Spinal cord (tissue), 10 donors: Measurements from ENCODE around the gene CORO1C. TPM values are rescaled to one million over a fixed set of nuclear protein-coding genes. Genes with fewer than 3 reads are reported as not detected.

Source experiments
- DNase-seq, 6 donors: peaks; one replicate each; pipeline versions ENCODE4 v3.0.0 to v3.0.0-alpha.2; 2013 to 2015; ENCODE audit warnings: low spot score in 6 of 6, low read depth in 4 of 6
- H3K27ac ChIP-seq: one replicate; pipeline ENCODE4 v1.5.1; 2013; ENCODE audit warnings: low read depth, low read length, control low read depth
- H3K27me3 ChIP-seq: one replicate; pipeline ENCODE4 v1.6.1; 2013; ENCODE audit warnings: low read length; ENCODE audit not compliant: control insufficient read depth, insufficient read depth
- H3K36me3 ChIP-seq: one replicate; pipeline ENCODE4 v1.6.1; 2013; ENCODE audit warnings: low read length; ENCODE audit not compliant: control insufficient read depth, insufficient read depth
- H3K4me1 ChIP-seq: one replicate; pipeline ENCODE4 v1.6.1; 2013; ENCODE audit warnings: low read length; ENCODE audit not compliant: control insufficient read depth, insufficient read depth
- H3K4me3 ChIP-seq: one replicate; pipeline ENCODE4 v1.5.1; 2013; ENCODE audit warnings: low read depth, low read length, control low read depth
- H3K9me3 ChIP-seq: one replicate; pipeline ENCODE4 v1.6.1; 2013; ENCODE audit warnings: low read length; ENCODE audit not compliant: control insufficient read depth, insufficient read depth
- WGBS: methylation state at CpG from one replicate; pipeline ENCODE4 v1.1.5; 2013; ENCODE audit warnings: missing lambda C conversion rate; ENCODE audit not compliant: insufficient coverage; 5-methylcytosine and 5-hydroxymethylcytosine counted together
- polyA plus RNA-seq, 2 donors: library from polyadenylated mRNA; unstranded; fragments of 120-200 nt; gene quantifications; one replicate each; pipeline ENCODE4 v1.2.1, GENCODE V29; 2013; ENCODE audit not compliant: insufficient read length in 2 of 2
- total RNA-seq, 2 donors: library from RNA; depleted of rRNA in 1 of 2; stranded (reverse); fragments of 120-200 nt in 1 of 2; fragments of >200 nt in 1 of 2; gene quantifications; one replicate each; pipeline versions ENCODE4 v1.2.3 to v1.2.4, GENCODE V29; 2013 to 2014
- donor health status: healthy.

The CORO1C gene
- total and polyA plus RNA-seq, 4 donors: 66.1 to 133 (median 89.6) TPM

GRCh38 chr12:108683906-108684556 is 47.3 kb downstream of the CORO1C start:
- DNase-seq: no peak

GRCh38 chr12:108681317-108681716 is 50.0 kb downstream of the CORO1C start:
- Histone ChIP-seq H3K4me1 (no peaks in the 10 kb centered on the region), H3K27me3 (no peaks in the 10 kb centered on the region), H3K9me3 (no peaks in the 10 kb centered on the region), H3K36me3 (no peaks in the 10 kb centered on the region), H3K4me3 (no peak overlapping the region), H3K27ac (no peak overlapping the region)
- WGBS: no CpG with 5 or more reads among the region's 1 CpG
- no peak for DNase-seq

More at GRCh38 chr12:108683906-108684556, 47.3 kb downstream of the CORO1C start:
- WGBS: no CpG with 5 or more reads among the region's 4 CpGs
- H3K27ac ChIP-seq: no peak overlapping the region
- peaks cover 10% of the 10 kb centered on the region for H3K4me1 ChIP-seq
- H3K9me3 ChIP-seq: no peaks in the 10 kb centered on the region
- no peaks in the 10 kb centered on the region for H3K36me3 ChIP-seq
- H3K4me3 ChIP-seq: no peak overlapping the region
- no peaks in the 10 kb centered on the region for H3K27me3 ChIP-seq

- Histone ChIP-seq H3K4me3 (no peak overlapping the region), H3K27ac (no peak overlapping the region), H3K36me3 (no peaks in the 10 kb centered on the region), H3K27me3 (no peaks in the 10 kb centered on the region), H3K4me1 (no peaks in the 10 kb centered on the region), H3K9me3 (no peaks in the 10 kb centered on the region)
- DNase-seq: no peak
- WGBS: no CpG with 5 or more reads among the region's 1 CpG
These were observed 52.1 kb downstream of the CORO1C start for GRCh38 chr12:108679106-108679681.

- Histone ChIP-seq H3K27me3 (no peaks in the 10 kb centered on the region), H3K4me1 (no peaks in the 10 kb centered on the region), H3K36me3 (no peaks in the 10 kb centered on the region), H3K27ac (no peak overlapping the region), H3K9me3 (no peaks in the 10 kb centered on the region), H3K4me3 (no peak overlapping the region)
- DNase-seq: no peak
- WGBS: 89% methylated on average over 3 of the region's 9 CpGs
These were observed 53.1 kb downstream of the CORO1C start for GRCh38 chr12:108678104-108678730.

DNA sequence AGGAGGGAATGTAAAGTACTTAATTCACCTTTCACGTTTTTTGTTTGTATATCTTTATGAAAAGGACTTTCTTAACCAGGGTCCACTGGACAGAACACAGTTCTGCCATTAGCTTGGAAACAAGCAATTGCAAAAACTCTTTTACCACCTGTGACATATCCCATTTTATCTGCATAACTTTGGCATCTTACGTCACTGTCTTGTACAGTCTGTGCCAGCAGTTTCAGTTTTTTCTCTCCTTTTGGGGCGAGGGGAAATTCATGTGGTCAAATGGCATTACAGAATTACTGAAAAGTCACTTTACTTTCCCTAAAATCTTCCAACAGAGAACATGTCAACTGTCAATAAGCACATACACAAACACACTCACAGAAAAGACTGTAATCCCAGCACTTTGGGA is 53.9 kb downstream of the CORO1C start:
- no peaks in the 10 kb centered on the region for H3K27me3 ChIP-seq
- H3K36me3 ChIP-seq: no peaks in the 10 kb centered on the region
- WGBS: no CpG with 5 or more reads among the region's 3 CpGs
- H3K4me3 ChIP-seq: no peak overlapping the region
- no peak overlapping the region for H3K27ac ChIP-seq
- DNase-seq: no peak
- H3K4me1 ChIP-seq: no peaks in the 10 kb centered on the region
- no peaks in the 10 kb centered on the region for H3K9me3 ChIP-seq

DNA sequence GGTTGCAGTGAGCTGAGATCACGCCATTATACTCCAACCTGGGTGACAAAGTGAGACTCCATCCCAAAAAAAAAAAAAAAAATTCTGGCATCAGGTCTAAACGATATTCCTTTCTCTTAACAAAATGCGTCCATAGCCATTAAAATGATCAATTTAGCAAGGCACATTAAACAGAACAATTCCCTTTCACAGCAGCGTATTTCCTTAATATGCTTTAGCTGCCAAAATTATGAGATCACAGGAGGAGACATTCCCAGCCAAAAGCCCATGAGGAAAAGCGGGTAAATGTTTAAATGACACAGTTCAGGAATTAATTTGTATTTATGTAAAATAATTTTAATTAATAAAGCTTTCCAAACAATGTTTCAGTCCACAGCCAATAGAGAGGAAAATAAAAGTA is 54.6 kb downstream of the CORO1C start:
- Histone ChIP-seq H3K4me1 (no peaks in the 10 kb centered on the region), H3K27ac (no peak overlapping the region)
- peak in 2 of 6 donors; percentile 57 to 82 for DNase-seq

GRCh38 chr12:108675792-108676191 is 55.5 kb downstream of the CORO1C start:
- H3K4me3 ChIP-seq: no peak overlapping the region
- no peaks in the 10 kb centered on the region for H3K4me1 ChIP-seq
- H3K27ac ChIP-seq: no peak overlapping the region
- 83% methylated on average over 4 of the region's 4 CpGs for WGBS
- no peaks in the 10 kb centered on the region for H3K9me3 ChIP-seq
- DNase-seq: no peak
- H3K36me3 ChIP-seq: no peaks in the 10 kb centered on the region
- no peaks in the 10 kb centered on the region for H3K27me3 ChIP-seq

More for the DNA sequence above, 54.6 kb downstream of the CORO1C start:
- H3K27me3 ChIP-seq: no peaks in the 10 kb centered on the region
- no peaks in the 10 kb centered on the region for H3K36me3 ChIP-seq
- H3K4me3 ChIP-seq: no peak overlapping the region
- WGBS: 63% methylated on average over 3 of the region's 5 CpGs
- no peaks in the 10 kb centered on the region for H3K9me3 ChIP-seq

- Histone ChIP-seq H3K9me3 (no peaks in the 10 kb centered on the region), H3K27ac (no peak overlapping the region), H3K4me3 (no peak overlapping the region), H3K27me3 (no peaks in the 10 kb centered on the region), H3K4me1 (peaks cover 7% of the 10 kb centered on the region), H3K36me3 (no peaks in the 10 kb centered on the region)
- WGBS: no CpG with 5 or more reads among the region's 3 CpGs
- no peak for DNase-seq
These were observed 59.3 kb downstream of the CORO1C start for GRCh38 chr12:108672054-108672453.

DNA sequence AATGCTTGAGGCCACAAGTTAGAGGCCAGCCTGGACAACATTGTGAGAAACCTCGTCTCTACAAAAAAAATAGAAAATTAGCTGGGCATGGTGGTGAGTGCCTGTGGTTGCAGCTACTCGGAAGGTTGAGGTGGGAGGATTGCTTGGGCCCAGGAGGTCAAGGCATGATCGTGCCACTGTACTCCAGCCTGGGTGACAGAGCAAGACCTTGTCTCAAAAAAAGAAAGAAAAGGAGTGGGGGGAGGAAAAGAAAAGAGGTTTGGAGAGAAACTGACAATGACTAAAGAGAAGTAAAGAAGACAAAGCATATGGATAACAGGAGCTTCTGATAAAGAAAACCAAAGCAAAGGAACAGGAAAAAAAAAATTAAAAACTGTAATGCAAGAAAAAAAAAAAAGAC is 60.2 kb downstream of the CORO1C start:
- Histone ChIP-seq H3K36me3 (no peaks in the 10 kb centered on the region), H3K27ac (no peak overlapping the region), H3K27me3 (no peaks in the 10 kb centered on the region), H3K4me3 (no peak overlapping the region), H3K4me1 (peaks cover 13% of the 10 kb centered on the region), H3K9me3 (no peaks in the 10 kb centered on the region)
- DNase-seq: no peak
- WGBS: 92% methylated on average over 2 of the region's 3 CpGs
